Measurements from ENCODE around the gene RRP9.

- TF ChIP-seq POLR2A (IDR thresholded peaks at IDR 0.05; ENCODE audit: low read length) (no peak), GATA1 (IDR thresholded peaks at IDR 0.05; ENCODE audit: low read depth, low read length) (no peak)
Measured at GRCh38 chr3:51974277-51974962, 32.7 kb upstream of the RRP9 start.

All from erythroblast (primary cell).